ENCODE data around the gene RPLP2.

RPLP2 gene

GRCh38 chr11:836274-836673, 26.5 kb downstream of the RPLP2 start:
- no peak overlapping the region for H3K4me3 ChIP-seq (ENCODE audit: low read depth, low read length)
- TF ChIP-seq MYC (IDR thresholded peaks at IDR 0.05; ENCODE audit: low read depth, low read length) (no peak), MAX (IDR thresholded peaks at IDR 0.05; ENCODE audit: low read depth, low read length) (no peak), CTCF (IDR thresholded peaks at IDR 0.05; ENCODE audit: low read depth, low read length) (no peak)
- no peak for DNase-seq (ENCODE audit: low read depth)

- DNase-seq (ENCODE audit: low read depth) = no peak
- H3K4me3 ChIP-seq (ENCODE audit: low read depth, low read length) = no peak overlapping the region
- TF ChIP-seq CTCF (IDR thresholded peaks at IDR 0.05; ENCODE audit: low read depth, low read length) (no peak), POLR2A (IDR thresholded peaks at IDR 0.05; ENCODE audit: extremely low read depth, insufficient read length) (no peak), MAX (IDR thresholded peaks at IDR 0.05; ENCODE audit: low read depth, low read length) (no peak), MYC (IDR thresholded peaks at IDR 0.05; ENCODE audit: low read depth, low read length) (no peak)
Measured at GRCh38 chr11:836700-837099, 26.9 kb downstream of the RPLP2 start.

- peak; percentile 49 for DNase-seq (ENCODE audit: low read depth)
- TF ChIP-seq MYC (IDR thresholded peaks at IDR 0.05; ENCODE audit: low read depth, low read length) (no peak), MAX (IDR thresholded peaks at IDR 0.05; ENCODE audit: low read depth, low read length) (no peak), CTCF (IDR thresholded peaks at IDR 0.05; ENCODE audit: low read depth, low read length) (no peak), POLR2A (IDR thresholded peaks at IDR 0.05; ENCODE audit: extremely low read depth, insufficient read length) (no peak)
Measured at GRCh38 chr11:837189-837989, 27.6 kb downstream of the RPLP2 start.

GRCh38 chr11:837990-838307, 28.2 kb downstream of the RPLP2 start:
- TF ChIP-seq MAX (IDR thresholded peaks at IDR 0.05; ENCODE audit: low read depth, low read length) (no peak), POLR2A (IDR thresholded peaks at IDR 0.05; ENCODE audit: extremely low read depth, insufficient read length) (peak; percentile 5)
- H3K4me3 ChIP-seq (ENCODE audit: low read depth, low read length) = no peak overlapping the region
- no peak for DNase-seq (ENCODE audit: low read depth)

More at GRCh38 chr11:837189-837989, 27.6 kb downstream of the RPLP2 start:
- H3K4me3 ChIP-seq (ENCODE audit: low read depth, low read length) = no peak overlapping the region

- peak; percentile 12 for TF ChIP-seq CTCF (IDR thresholded peaks at IDR 0.05; ENCODE audit: low read depth, low read length)
- TF ChIP-seq MAX (IDR thresholded peaks at IDR 0.05; ENCODE audit: low read depth, low read length) = no peak
- TF ChIP-seq POLR2A (IDR thresholded peaks at IDR 0.05; ENCODE audit: extremely low read depth, insufficient read length) = no peak
- peak; percentile 60 for DNase-seq (ENCODE audit: low read depth)
- H3K4me3 ChIP-seq (ENCODE audit: low read depth, low read length) = no peak overlapping the region
Measured at GRCh38 chr11:838441-839279, 28.9 kb downstream of the RPLP2 start.

GRCh38 chr11:839280-839623, 29.5 kb downstream of the RPLP2 start:
- no peak overlapping the region for H3K4me3 ChIP-seq (ENCODE audit: low read depth, low read length)
- no peak for DNase-seq (ENCODE audit: low read depth)
- no peak for TF ChIP-seq MYC (IDR thresholded peaks at IDR 0.05; ENCODE audit: low read depth, low read length)

All from NB4 (cell line).